GM12874 (cell line): ENCODE results near the gene KRTAP4-9.
"Not testable (repeated sequence)": the region's sequence is repeated elsewhere in the genome, so short reads cannot be mapped to it uniquely, and the experiment has no call there.

Experiments used
- CTCF ChIP-seq: IDR thresholded peaks from 2 replicates; pipeline ENCODE4 v1.5.1; 2011; ENCODE audit warnings: low read depth, mild to moderate bottlenecking, control low read depth, low read length, moderate library complexity; ENCODE audit not compliant: insufficient read depth

KRTAP4-9 gene

GRCh38 chr17:41105347-41105746 lies at the start of gene KRTAP4-9:
Gene KRTAP4-9 (plus strand): TSS chr17:41105389. CDS start chr17:41105389, 0 bp downstream.
- not testable (repeated sequence) for TF ChIP-seq CTCF

GRCh38 chr17:41057547-41057946 lies 47.6 kb upstream of the KRTAP4-9 start:
- no peak for TF ChIP-seq CTCF

- no peak for TF ChIP-seq CTCF
Observed at GRCh38 chr17:41058741-41059140, 46.4 kb upstream of the KRTAP4-9 start.

- TF ChIP-seq CTCF, result no peak
Observed at GRCh38 chr17:41060052-41060604, 45.1 kb upstream of the KRTAP4-9 start, which contains the start of gene KRTAP2-3. Gene KRTAP2-3 (minus strand): TSS chr17:41060114. CDS start chr17:41060050, 64 bp downstream.

- TF ChIP-seq CTCF, result no peak
Observed at GRCh38 chr17:41061964-41062363, 43.2 kb upstream of the KRTAP4-9 start.

- TF ChIP-seq CTCF, result no peak
Observed at GRCh38 chr17:41063449-41063848, 41.7 kb upstream of the KRTAP4-9 start.

- TF ChIP-seq CTCF, result no peak
Observed at GRCh38 chr17:41064301-41064700, 40.9 kb upstream of the KRTAP4-9 start.
